Pancreas (tissue), 10 donors: ENCODE data around the gene ABCC10. TPM values are rescaled to one million over a fixed set of nuclear protein-coding genes. Genes with fewer than 3 reads are reported as not detected.
"Not testable (repeated sequence)": the region's sequence is repeated elsewhere in the genome, so short reads cannot be mapped to it uniquely, and the experiment has no call there.

ENCODE experiments used
- ATAC-seq, 4 donors: fragments of 200-7000 bp; cut with Tn5 transposase; one replicate each; pipeline versions ENCODE4 v1.8.0 to v1.9.1; 2020; ENCODE audit warnings: mild to moderate bottlenecking in 4 of 4, moderate library complexity in 4 of 4
- DNase-seq, 6 donors: peaks; one replicate each; pipeline ENCODE4 v3.0.0-alpha.2; 2020
- FAIRE-seq: peaks from 2 replicates; lab custom pipeline; 2012; peaks lifted over from hg19 to GRCh38; lab: Jason Lieb, UNC
- H3K27ac ChIP-seq, 4 donors: fragments of 200-600 bp; sonication (generic); 1 replicate in 3 of 4; 2 replicates in 1 of 4; pipeline versions ENCODE4 v1.5.0 to v1.8.0; 2020
- H3K27me3 ChIP-seq, 4 donors: fragments of 200-600 bp; one replicate each; pipeline ENCODE4 v1.8.0; 2021
- H3K36me3 ChIP-seq, 3 donors: fragments of 200-600 bp; sonication (generic) in 1 of 3; one replicate each; pipeline versions ENCODE4 v1.5.0 to v1.8.0; 2020 to 2021
- H3K4me1 ChIP-seq, 3 donors: fragments of 200-600 bp; one replicate each; pipeline ENCODE4 v1.8.0; 2021
- H3K4me3 ChIP-seq, 4 donors: fragments of 200-600 bp; sonication (generic) in 2 of 4; one replicate each; pipeline versions ENCODE4 v1.5.0 to v1.8.0; 2020 to 2021
- H3K9me3 ChIP-seq, 4 donors: fragments of 200-600 bp; one replicate each; pipeline ENCODE4 v1.8.0; 2021
- CTCF ChIP-seq, 4 donors: fragments of 200-600 bp; sonication (generic) in 3 of 4; IDR thresholded peaks; one replicate each; pipeline versions ENCODE4 v1.5.0 to v1.8.0; 2021; ENCODE audit warnings: antibody characterized with exemption in 4 of 4
- WGBS, 2 donors: extraction: QIAGEN DNeasy Blood & Tissue Kit; methylation state at CpG; one replicate each; pipeline ENCODE4 v1.1.7; 2013; 5-methylcytosine and 5-hydroxymethylcytosine counted together
- intact Hi-C, 3 donors: fragments of 100-400 bp; cut with DNase I; formaldehyde crosslinking; loops; one replicate each; pipeline versions ENCODE4 v1.11.1 to v1.14.2; 2022
- polyA plus RNA-seq, 2 donors: library from polyadenylated mRNA; stranded (reverse); fragments of 200-250 nt; gene quantifications; one replicate each; pipeline ENCODE4 v1.2.3, GENCODE V29; 2013
- total RNA-seq, 6 donors: library from RNA; stranded (reverse); fragmentation: NEBNext Ultra II Directional in 4 of 6; extraction: Animal tissue kit (Norgen Biotek cat#: 25700) in 4 of 6; gene quantifications; one replicate each; pipeline versions ENCODE4 v1.2.1 to v1.2.4, GENCODE V29; 2021 to 2023
- donor health status: healthy with polysubstance abuse.
- donor health status: DM: no; HTN: no; CAD: no; lungs with moderate emphysema.
- donor health status: DM: no; HTN: no; CAD: no.
- donor health status: control.
- donor health status: control.
- donor health status: Bipolar disorder and iron deficiency.
- donor health status: DM: yes; HTN: yes; CAD: no.
- donor health status: DM: no; HTN: no; CAD: no.
- donor health status: DM: no; HTN: no; CAD: no.
- donor health status: DM: yes; HTN: yes; CAD: no.

Gene ABCC10
- total and polyA plus RNA-seq, 8 donors = 14.0 to 54.8 (median 19.9) TPM

GRCh38 chr6:43386492-43386891 is 40.8 kb upstream of the ABCC10 start:
- H3K4me1 ChIP-seq = no peaks in the 10 kb centered on the region
- TF ChIP-seq CTCF (IDR thresholded peaks at IDR 0.05) = peak in 2 of 4 donors; percentile 34 to 36
- no peaks in the 10 kb centered on the region for H3K27me3 ChIP-seq
- intact Hi-C loops = no loop called here
- ATAC-seq = peak in 2 of 4 donors; percentile 58 to 82
- H3K27ac ChIP-seq = no peak overlapping the region
- H3K36me3 ChIP-seq = no peaks in the 10 kb centered on the region
- no peak overlapping the region for H3K4me3 ChIP-seq
- no peak for FAIRE-seq
- no peaks in the 10 kb centered on the region for H3K9me3 ChIP-seq
- DNase-seq = no peak
- WGBS, 2 donors = 51 to 59% methylated on average over 1 of the region's 1 CpG

GRCh38 chr6:43389730-43390295 is 37.5 kb upstream of the ABCC10 start:
- no peaks in the 10 kb centered on the region for H3K36me3 ChIP-seq
- FAIRE-seq (no peak), DNase-seq (no peak), ATAC-seq (no peak)
- no peak for TF ChIP-seq CTCF (IDR thresholded peaks at IDR 0.05)
- intact Hi-C loops = no loop called here
- WGBS, 2 donors = 83 to 89% methylated on average over 6 of the region's 6 CpGs
- no peak overlapping the region for H3K4me3 ChIP-seq
- H3K27ac ChIP-seq = no peak overlapping the region
- no peaks in the 10 kb centered on the region for H3K9me3 ChIP-seq
- no peaks in the 10 kb centered on the region for H3K27me3 ChIP-seq
- H3K4me1 ChIP-seq = no peaks in the 10 kb centered on the region

- H3K4me3 ChIP-seq, H3K4me1 ChIP-seq, H3K27me3 ChIP-seq, ATAC-seq, DNase-seq, intact Hi-C loops, H3K9me3 ChIP-seq, H3K27ac ChIP-seq, FAIRE-seq, H3K36me3 ChIP-seq: not testable (repeated sequence)
- WGBS, 2 donors = 78 to 85% methylated on average over 10 of the region's 10 CpGs
These were observed 36.4 kb upstream of the ABCC10 start for GRCh38 chr6:43390753-43391439.

GRCh38 chr6:43391440-43392031 is 35.8 kb upstream of the ABCC10 start:
- WGBS, 2 donors = 82 to 85% methylated on average over 13 of the region's 13 CpGs
- Histone ChIP-seq H3K9me3 (no peaks in the 10 kb centered on the region), H3K4me3 (no peak overlapping the region), H3K27ac (no peak overlapping the region), H3K36me3 (no peaks in the 10 kb centered on the region), H3K4me1 (peaks cover 0 to 5% (median 0%) of the 10 kb centered on the region in 3 donors), H3K27me3 (no peaks in the 10 kb centered on the region)
- no peak for FAIRE-seq
- DNase-seq = no peak
- intact Hi-C loops = no loop called here
- ATAC-seq = no peak
- no peak for TF ChIP-seq CTCF (IDR thresholded peaks at IDR 0.05)

- H3K36me3 ChIP-seq, DNase-seq, H3K27me3 ChIP-seq, H3K9me3 ChIP-seq, FAIRE-seq, intact Hi-C loops, ATAC-seq, H3K4me1 ChIP-seq, H3K4me3 ChIP-seq, H3K27ac ChIP-seq: not testable (repeated sequence)
- WGBS, 2 donors = 66 to 69% methylated on average over 11 of the region's 11 CpGs
These were observed 34.2 kb upstream of the ABCC10 start for GRCh38 chr6:43393133-43393532.

- 72 to 81% methylated on average over 5 of the region's 5 CpGs for WGBS, 2 donors
- ATAC-seq (no peak), DNase-seq (no peak), FAIRE-seq (no peak)
- H3K36me3 ChIP-seq = no peaks in the 10 kb centered on the region
- H3K4me3 ChIP-seq = no peak overlapping the region
- intact Hi-C loops = no loop called here
- no peaks in the 10 kb centered on the region for H3K9me3 ChIP-seq
- TF ChIP-seq CTCF (IDR thresholded peaks at IDR 0.05) = no peak
- H3K27ac ChIP-seq = no peak overlapping the region
- H3K4me1 ChIP-seq = peaks cover 0 to 5% (median 0%) of the 10 kb centered on the region in 3 donors
- H3K27me3 ChIP-seq = no peaks in the 10 kb centered on the region
These were observed 33.7 kb upstream of the ABCC10 start for GRCh38 chr6:43393602-43394001.
